Brain pericyte (primary cell): ENCODE data around the gene SELENOI.

Experiments
- DNase-seq: peaks from one replicate; pipeline ENCODE4 v3.0.0-alpha.2; 2012; ENCODE audit warnings: low read depth, low spot score

Gene SELENOI

DNA sequence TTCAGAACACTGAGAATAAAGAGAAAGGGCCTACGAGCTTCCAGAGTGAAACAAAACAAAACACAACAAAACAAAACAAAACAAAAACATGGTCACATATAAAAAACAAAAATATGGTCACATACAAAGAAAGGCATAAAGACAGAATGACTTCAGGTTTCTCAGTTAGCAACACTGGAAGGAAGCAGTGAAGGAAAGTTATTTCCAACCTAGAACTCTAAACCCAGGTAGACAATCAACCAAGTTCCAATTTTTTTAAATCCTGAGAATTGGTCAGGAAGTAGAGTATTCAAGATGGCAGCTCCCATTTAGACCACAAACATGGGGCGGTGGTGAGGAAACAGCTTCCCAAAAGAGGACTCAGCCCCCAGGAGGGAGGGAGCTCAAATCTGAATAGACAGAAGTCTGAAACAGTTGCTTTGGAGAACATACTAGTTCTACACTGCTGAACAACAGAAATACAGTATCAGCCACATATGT is 64.9 kb downstream of the SELENOI start:
- no peak for DNase-seq

DNA sequence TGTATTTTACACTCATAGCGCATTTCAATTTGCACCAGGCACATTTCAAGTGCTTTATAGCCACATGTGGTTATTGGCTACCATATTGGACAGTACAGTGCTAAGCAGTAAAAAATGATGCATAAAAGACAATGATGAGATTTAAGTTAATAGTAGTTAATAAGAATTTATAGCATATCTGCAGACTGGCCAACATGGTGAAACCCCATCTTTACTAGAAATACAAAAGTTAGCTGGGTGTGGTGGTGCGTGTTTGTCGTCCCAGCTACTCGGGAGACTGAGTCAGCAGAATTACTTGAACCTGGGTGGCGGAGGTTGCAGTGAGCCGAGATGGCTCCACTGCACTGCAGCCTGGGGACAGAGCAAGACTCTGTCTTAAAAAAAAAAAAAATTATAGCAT is 65.5 kb downstream of the SELENOI start:
- DNase-seq = no peak

DNA sequence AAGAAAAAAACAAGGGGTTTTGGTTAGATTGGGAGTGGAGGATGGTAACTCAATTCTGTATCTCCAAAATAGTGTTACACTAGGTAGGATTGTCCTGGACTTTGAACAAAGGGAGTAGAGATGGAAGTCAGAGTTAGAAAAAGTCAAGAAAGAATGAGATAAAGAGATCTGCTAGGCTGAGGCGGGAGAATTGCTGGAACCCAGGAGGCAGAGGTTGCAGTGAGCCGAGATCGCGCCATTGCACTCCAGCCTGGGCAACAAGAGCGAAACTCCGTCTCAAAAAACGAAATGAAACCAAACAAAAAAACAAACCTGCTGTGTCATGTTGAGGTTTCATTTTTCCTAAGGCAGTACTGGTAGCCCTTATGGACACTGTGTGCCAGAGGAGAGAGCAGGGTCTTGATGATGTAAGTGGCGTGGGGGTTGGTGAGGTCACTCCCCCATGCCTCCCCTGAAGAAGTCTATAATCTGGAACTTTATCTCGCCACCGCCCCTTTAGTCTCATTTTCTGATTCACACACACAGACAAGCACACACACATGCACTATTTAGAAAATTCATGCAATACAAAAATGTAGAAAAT is 66.2 kb downstream of the SELENOI start:
- DNase-seq = no peak

DNA sequence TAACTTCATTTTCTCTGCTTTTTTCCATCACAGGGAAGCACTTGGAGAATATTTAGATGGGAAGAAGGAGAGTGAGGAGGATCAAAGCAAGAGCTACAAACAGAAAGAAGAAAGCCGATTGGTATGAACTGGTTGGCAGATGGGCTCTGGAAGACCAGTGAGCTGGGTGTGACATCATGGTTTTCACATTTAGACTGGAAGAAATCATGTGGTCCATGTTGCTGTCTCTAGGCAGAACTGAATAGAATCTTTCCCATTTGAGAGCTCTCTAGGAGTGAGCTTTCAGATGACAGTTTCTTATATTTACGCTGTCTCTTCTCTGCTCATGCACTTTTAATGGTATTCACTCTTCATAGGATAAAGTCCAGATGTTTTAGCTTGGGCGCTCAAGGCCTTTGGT is 68.4 kb downstream of the SELENOI start:
- DNase-seq = no peak

DNA sequence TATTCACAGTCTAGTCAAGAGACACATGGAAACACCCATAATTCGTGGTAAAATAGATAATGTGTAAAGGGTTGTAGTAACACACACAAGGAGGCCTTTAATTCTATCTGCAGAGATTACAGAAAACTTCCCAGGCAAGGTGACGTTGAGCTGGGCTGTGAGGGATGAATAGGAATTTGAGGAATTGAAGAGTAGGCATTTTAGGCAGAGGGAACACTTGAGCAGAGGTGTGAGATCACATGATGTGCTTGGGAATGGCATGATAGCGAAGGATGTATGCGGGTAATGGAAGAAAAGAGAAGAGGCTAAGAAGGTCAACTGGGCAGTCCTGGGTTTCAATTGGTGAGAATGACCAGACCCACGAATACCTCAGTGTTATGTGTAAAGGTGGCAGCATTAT is 76.0 kb downstream of the SELENOI start:
- no peak for DNase-seq

DNA sequence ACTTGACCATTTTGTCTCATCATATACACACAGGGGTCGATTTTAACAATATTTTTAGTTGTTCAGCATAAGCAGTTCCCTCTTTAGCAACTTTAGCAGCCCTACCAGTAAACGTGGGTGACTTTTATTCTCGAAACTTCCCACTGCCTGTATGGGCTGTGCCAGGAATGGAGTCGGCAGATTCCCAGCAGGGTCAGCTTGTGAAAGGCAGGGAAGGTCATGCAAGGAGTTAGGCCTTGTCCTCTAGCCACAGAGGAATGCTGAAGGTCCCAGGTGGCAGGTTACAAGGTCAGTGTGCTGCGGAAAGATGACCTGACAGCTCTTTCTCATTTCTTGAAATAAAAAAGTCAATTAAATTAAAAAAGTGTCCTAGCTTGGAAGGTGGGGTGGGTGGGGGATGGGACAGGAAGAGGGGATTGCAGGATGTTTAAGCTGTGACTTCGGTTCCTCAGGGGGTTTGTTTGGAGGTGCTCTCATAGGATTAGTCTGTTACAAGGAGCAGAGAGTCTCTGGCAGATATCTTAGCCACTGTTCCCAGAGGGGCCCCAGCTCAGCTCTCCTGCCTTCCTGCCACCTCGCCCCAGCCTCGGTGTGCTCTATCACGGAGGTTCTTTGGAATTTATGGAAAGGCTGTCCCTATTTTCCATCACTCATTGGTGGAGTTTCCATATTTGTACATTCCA is 77.1 kb downstream of the SELENOI start:
- DNase-seq = no peak

DNA sequence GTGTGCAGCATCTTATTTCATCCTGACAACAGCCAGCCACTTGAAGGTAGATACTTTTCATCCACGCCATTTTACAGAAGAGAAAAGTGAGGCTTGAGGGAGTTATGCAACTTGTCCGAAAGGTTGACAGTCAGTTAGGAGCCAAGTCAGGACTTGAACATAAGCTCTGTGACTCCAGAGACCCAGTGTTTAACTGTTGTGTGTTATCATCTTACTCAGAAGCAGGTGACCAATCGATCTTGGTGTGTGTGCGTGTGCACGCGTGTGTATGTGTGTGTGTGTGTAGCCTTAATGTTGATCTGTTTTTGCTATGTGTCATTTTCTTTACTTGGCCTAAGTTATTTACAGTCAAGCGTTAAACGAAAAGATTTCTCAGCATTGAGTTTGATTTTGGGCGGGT is 77.8 kb downstream of the SELENOI start:
- DNase-seq = no peak

DNA sequence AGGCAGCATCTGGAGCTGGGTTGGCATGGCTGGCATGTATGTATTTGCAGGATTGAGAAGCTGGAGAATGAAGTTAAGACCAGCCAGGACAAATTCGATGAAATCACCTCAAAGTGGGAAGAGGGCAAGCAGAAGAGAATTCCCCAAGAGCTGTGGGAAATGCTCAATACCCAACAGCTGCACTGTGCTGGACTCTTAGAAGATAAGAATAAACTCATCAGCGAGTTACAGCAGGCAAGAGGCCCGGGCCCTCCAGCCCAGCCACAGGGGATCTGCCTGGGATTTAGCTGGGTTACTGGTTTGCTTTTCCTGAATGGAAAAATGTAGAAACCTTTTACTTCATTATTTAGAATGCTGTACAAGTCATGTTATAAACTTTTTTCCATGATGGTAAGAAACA is 78.3 kb downstream of the SELENOI start:
- no peak for DNase-seq

DNA sequence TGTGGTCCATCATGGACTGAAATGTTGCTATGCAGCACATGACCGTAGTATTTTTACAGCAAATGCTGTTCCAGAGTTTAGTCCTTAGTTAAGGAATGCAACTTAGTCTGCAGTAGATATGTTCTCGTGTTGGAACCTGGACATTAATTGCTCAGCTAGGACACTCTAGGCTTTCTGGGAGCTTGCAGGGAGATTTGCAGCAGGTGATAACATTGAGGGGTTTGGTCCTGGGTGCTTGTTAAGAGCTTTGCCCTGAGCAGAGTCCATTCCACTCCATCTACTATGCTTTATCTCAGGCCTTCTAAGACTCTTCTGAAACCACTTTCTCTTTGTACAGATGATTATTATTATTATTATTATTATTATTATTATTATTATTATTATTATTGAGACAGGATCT is 82.9 kb downstream of the SELENOI start:
- DNase-seq = no peak

DNA sequence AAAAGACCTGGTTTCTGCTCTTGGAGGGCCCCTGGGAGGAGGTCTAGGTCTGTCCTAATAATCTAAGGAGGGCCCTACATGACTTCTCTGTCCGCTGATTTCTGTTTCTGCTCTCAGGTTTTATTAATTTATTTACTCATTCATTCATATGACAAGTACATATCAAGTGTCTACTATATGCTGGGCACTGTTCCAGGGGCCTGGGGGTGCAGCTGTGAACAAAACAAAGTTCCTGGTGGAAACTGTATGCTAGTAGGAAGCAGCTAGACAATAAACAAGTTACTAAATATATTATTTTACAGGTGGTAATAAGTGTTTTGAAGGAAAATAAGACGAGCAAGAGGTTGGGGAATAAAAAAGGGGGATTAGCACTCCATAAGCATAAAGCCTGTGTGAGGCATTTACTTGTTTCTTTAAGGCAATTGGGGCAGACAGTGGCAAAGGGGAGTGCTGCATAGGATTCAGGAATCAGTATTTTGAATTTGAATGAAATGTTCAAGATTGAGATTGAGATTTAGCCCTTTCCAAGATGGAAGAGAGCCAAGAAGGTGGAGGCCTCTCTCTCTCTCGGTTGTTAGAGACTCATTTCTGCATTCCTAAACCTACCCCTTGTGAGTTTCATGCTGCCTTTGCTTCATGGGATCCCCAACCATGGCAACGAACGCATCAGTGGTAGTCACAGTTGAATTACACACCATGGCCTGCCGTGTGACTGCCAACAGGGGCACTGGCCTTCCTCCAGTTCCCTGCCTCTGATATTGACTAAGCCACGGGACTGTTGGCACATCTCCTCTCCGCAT is 84.0 kb downstream of the SELENOI start:
- DNase-seq = no peak

DNA sequence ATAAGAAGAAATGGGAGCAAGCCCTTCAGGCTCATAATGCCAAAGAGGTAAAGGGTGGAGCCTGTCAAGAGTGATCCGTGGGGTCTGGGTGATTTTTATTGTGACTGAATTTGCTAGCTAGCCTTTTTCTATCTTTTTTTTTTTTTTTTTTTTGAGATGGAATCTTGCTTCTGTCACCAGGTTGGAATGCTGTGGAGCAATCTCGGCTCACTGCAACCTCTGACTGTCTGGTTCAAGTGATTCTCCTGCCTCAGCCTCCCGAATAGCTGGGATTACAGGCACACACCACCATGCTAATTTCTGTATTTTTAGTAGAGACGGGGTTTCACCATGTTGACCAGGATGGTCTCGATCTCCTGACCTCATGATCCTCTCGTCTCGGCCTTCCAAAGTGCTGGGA is 84.9 kb downstream of the SELENOI start:
- DNase-seq = no peak

DNA sequence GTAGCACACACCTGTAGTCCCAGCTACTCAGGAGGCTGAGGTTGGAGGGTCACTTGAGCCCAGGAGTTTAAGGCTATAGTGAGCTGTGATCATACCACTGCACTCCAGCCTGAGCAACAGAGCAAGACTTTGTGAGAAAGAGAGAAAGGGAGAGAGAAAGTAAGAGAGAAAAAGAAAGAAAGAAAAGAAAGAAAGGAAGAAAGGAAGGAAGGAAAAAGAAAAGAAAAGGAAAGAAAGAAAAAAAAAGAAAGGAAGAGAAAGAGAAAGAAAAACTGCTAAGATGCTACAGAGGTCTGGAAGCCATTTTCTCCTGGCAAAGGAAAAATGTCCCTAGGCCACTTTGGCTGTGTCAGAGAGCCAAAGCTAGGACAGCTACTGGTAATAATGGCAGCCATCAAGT is 86.4 kb downstream of the SELENOI start:
- no peak for DNase-seq

DNA sequence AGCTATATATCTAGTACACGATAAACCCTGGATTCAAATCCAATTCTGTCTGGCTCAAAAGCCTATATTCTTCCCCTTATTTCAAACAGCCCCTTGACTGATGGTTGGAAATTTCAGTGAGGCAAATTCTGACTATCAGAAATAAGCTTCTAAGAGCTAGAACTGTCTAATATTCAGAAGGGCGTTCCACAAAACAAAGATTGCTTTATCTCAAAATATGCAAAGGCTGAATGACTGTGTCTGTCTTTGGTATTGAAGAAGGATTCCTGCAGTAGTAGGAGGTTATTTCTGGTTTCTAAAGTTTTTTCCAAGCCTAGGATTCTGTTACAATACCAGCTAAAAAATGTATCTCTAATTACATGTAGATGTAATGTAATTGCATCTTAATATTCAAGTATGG is 86.9 kb downstream of the SELENOI start:
- no peak for DNase-seq

DNA sequence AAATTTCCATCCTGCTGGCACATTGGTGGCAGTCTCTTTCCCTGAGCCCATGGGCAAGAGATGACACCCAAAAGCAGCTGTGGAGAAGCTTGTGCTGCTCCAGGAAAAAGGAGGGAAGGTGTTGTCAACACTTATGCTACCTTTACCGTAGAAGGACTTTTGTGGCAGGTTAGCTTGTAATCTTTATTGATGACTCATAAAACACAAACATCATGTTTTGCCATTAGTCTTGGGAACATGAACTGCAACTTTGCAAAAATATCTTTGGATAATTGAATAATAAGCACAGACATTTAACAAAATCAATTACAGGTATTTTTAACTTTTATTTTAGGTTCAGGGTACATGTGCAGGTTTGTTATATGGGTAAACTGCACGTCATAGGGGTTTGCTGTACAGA is 89.2 kb downstream of the SELENOI start:
- no peak for DNase-seq

DNA sequence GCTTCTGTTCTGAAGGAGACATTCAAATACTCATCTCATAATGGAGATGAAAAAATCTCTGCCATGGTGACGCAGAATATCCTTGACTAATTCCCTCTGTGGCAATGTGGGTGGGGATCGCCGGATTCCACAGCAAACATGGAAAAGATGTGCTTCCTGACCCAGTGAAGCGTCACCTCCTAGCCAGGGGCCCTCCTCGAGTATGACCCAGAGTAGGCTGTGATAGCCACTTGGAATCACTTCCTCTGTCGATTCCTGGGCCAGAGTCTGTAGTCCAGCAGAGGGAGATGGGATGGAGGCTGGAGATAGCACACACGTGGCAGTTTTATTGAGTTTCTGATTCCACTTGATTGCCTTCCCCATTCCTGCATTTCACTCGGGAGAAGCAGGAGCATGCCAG is 92.6 kb downstream of the SELENOI start:
- no peak for DNase-seq

DNA sequence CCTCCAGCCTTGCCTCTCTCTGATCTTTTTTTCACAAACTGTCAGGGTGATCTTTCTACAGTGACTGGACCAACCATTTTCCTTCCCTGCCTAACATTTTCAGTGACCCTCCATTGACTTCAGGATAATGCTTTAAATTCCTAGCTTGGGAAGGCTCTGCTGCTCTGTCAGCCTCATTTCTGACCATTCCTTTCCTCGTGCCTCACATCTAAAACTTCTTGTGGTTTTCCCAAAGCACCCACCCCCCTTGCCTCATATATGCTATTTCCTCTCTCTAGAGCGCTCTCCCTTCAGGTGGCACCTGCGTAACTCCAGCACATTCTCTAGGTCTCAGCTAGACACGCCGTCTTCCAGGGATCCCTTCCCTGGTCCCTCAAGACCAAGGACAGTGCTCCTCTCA is 93.0 kb downstream of the SELENOI start:
- DNase-seq = no peak

DNA sequence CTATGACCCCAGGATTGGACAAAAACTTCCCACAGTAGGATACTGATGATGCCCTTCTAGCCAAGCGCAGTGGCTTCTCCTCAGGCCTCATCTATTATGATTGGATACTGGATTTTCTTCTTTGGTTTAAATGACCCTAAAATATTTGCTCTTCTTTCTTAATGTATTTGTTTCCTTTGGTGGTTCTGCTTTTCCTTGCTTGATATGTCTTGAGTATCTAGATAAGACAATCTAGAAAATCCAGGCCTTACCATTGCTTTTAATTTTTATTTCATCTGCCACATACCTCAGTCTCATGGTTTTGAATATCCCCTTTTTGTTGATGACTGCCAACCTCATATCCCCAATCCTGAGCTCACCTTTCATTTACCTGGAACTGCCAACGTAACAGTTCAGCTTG is 96.4 kb downstream of the SELENOI start:
- no peak for DNase-seq

DNA sequence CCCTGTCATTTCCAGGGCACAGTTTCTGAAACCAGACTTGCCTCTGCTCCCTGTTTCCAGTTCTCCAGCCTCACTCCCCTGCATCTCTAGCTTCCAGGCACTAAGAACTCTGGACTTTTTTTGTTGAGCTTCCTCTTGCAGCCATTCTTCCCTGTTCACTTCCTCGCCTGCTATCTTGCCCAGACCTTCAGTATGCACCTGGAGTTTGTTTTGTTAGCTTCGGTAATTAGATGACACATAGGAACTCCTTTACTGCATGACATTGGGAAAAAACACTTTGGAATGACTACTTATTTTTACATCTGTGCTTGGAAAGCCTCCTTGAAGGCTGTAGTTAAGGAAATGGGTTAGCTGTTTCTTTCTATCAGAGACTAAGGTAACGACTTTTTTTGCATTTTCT is 96.8 kb downstream of the SELENOI start:
- DNase-seq = no peak

DNA sequence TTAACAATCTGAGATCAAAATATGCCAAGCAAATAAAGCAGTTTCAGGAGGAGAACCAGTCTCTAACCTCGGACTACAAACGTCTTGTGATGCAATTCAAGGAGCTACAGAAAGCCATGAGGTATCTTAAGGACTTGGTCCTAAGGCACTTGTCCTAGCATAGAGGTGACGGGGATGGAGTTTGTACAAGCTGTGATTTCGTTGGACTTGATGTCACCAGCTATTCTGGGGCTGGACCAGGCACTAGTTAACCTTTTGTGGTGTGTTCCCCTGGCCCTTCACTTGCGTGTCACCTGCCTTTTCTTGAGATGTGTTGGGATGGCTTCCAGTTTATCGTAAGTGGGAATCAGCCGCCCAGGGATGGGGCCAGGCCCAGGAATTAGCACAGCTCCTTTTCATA is 98.3 kb downstream of the SELENOI start:
- DNase-seq = no peak
